ENCODE measurements around the gene GABRD. TPM values are rescaled to one million over a fixed set of nuclear protein-coding genes. Genes with fewer than 3 reads are reported as not detected.

The GABRD gene
- total and polyA plus RNA-seq, 10 of the 15 experiments (the other 5 are each of a cell fraction or from before 2014, with no cell fraction given) = not detected

DNA sequence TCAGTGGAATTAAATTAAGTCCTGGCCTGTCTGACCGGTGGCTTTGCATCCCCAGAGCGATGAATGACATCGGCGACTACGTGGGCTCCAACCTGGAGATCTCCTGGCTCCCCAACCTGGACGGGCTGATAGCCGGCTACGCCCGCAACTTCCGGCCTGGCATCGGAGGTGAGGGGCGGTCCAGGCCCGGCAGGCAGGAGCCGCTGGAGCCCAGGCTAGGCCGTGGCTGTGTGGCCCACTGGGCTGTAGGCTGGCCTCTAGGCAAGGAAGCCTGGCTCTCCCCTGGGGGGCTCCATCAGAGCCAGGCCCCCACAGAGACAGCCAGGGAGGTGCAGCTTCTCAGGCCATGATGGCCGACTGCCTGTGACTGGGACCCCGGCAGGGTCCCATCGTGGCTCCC lies 5.7 kb downstream of the GABRD start (continued):
- no peak for TF ChIP-seq ZNF384 (IDR thresholded peaks at IDR 0.05; ENCODE audit: borderline replicate concordance, low read depth, low read length)

DNA sequence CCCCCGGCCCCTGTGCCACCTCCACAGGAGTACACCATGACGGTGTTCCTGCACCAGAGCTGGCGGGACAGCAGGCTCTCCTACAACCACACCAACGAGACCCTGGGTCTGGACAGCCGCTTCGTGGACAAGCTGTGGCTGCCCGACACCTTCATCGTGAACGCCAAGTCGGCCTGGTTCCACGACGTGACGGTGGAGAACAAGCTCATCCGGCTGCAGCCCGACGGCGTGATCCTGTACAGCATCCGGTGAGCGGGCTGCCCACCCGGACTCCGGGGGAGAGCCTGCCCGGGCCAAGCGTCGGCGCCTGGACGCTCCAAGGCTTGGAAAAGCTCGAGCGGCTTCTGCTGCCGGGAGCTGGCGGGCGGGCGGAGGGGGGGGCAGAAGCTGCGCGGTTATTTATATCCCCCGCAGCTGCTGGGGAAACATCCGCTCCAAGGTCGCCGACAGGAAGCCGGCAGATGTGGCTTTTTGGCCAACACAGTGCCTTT lies 6.4 kb downstream of the GABRD start:
- H3K4me3 ChIP-seq = no peak overlapping the region
- no peak for DNase-seq (ENCODE audit: low read depth, low spot score)

More for the DNA sequence above, 6.4 kb downstream of the GABRD start:
- no peak for TF ChIP-seq HCFC1 (IDR thresholded peaks at IDR 0.05; ENCODE audit: low read length)
- no peak for TF ChIP-seq ZNF384 (IDR thresholded peaks at IDR 0.05; ENCODE audit: borderline replicate concordance, low read depth, low read length)
- TF ChIP-seq, protein P1, sequence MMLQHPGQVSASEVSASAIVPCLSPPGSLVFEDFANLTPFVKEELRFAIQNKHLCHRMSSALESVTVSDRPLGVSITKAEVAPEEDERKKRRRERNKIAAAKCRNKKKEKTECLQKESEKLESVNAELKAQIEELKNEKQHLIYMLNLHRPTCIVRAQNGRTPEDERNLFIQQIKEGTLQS (IDR thresholded peaks at IDR 0.05; ENCODE audit: borderline replicate concordance, extremely low read depth, low read depth, low read length) = no peak
- TF ChIP-seq, protein P2, sequence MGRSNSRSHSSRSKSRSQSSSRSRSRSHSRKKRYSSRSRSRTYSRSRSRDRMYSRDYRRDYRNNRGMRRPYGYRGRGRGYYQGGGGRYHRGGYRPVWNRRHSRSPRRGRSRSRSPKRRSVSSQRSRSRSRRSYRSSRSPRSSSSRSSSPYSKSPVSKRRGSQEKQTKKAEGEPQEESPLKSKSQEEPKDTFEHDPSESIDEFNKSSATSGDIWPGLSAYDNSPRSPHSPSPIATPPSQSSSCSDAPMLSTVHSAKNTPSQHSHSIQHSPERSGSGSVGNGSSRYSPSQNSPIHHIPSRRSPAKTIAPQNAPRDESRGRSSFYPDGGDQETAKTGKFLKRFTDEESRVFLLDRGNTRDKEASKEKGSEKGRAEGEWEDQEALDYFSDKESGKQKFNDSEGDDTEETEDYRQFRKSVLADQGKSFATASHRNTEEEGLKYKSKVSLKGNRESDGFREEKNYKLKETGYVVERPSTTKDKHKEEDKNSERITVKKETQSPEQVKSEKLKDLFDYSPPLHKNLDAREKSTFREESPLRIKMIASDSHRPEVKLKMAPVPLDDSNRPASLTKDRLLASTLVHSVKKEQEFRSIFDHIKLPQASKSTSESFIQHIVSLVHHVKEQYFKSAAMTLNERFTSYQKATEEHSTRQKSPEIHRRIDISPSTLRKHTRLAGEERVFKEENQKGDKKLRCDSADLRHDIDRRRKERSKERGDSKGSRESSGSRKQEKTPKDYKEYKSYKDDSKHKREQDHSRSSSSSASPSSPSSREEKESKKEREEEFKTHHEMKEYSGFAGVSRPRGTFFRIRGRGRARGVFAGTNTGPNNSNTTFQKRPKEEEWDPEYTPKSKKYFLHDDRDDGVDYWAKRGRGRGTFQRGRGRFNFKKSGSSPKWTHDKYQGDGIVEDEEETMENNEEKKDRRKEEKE (IDR thresholded peaks at IDR 0.05) = no peak
- TF ChIP-seq MTA2 (IDR thresholded peaks at IDR 0.05; ENCODE audit: low read depth) = no peak
- TF ChIP-seq, protein P3, sequence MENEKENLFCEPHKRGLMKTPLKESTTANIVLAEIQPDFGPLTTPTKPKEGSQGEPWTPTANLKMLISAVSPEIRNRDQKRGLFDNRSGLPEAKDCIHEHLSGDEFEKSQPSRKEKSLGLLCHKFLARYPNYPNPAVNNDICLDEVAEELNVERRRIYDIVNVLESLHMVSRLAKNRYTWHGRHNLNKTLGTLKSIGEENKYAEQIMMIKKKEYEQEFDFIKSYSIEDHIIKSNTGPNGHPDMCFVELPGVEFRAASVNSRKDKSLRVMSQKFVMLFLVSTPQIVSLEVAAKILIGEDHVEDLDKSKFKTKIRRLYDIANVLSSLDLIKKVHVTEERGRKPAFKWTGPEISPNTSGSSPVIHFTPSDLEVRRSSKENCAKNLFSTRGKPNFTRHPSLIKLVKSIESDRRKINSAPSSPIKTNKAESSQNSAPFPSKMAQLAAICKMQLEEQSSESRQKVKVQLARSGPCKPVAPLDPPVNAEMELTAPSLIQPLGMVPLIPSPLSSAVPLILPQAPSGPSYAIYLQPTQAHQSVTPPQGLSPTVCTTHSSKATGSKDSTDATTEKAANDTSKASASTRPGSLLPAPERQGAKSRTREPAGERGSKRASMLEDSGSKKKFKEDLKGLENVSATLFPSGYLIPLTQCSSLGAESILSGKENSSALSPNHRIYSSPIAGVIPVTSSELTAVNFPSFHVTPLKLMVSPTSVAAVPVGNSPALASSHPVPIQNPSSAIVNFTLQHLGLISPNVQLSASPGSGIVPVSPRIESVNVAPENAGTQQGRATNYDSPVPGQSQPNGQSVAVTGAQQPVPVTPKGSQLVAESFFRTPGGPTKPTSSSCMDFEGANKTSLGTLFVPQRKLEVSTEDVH (IDR thresholded peaks at IDR 0.05; ENCODE audit: low read depth, partially characterized antibody) = no peak
- TF ChIP-seq ZSCAN29 (IDR thresholded peaks at IDR 0.05) = no peak
- no peak overlapping the region for H3K27ac ChIP-seq (ENCODE audit: control insufficient read depth, insufficient read depth)
- intact Hi-C loops (cut with micrococcal nuclease; ENCODE audit: unreplicated experiment) (no loop called here), in situ Hi-C loops (cut with MboI) (no loop called here)
- BruUV-seq (replicated peaks) = no TSS peak
- H3K27me3 ChIP-seq (replicated peaks in 1 of 2; ENCODE audit: control insufficient read depth in 2 of 2, insufficient read depth in 2 of 2, low read length in 1 of 2) = no peaks in the 10 kb centered on the region; a peak in 1 of 4 replicates
- no peak overlapping the region for H3K9ac ChIP-seq (ENCODE audit: control insufficient read depth, insufficient read depth, low read length)
- ChIA-PET POLR2A (no interaction called here), CTCF (no interaction called here), RAD21 (ENCODE audit: unreplicated experiment) (no interaction called here), SMC1A (ENCODE audit: uncharacterized antibody, unreplicated experiment) (no interaction called here)
- no peak overlapping the region for H3K4me2 ChIP-seq (ENCODE audit: control insufficient read depth, insufficient read depth)
- no peaks in the 10 kb centered on the region for H4K20me1 ChIP-seq (ENCODE audit: control insufficient read depth, insufficient read depth)
- no peak overlapping the region for H2AFZ ChIP-seq (ENCODE audit: control insufficient read depth, low read depth, low read length)
- H3K9me3 ChIP-seq (replicated peaks; ENCODE audit: control insufficient read depth, insufficient read depth, low read length) = no peaks in the 10 kb centered on the region
- H3K4me1 ChIP-seq (ENCODE audit: control insufficient read depth, insufficient read depth, low read length) = no peaks in the 10 kb centered on the region
- ATAC-seq = no peak
- 50% methylated on average over 28 of the region's 39 CpGs for WGBS (ENCODE audit: insufficient coverage, insufficient replicate concordance, low lambda C conversion rate, missing lambda C conversion rate)
- FAIRE-seq = no peak
- H3K36me3 ChIP-seq (ENCODE audit: control insufficient read depth in 2 of 2, insufficient read depth in 2 of 2, low read length in 1 of 2) = no peaks in the 10 kb centered on the region
- H3K79me2 ChIP-seq (ENCODE audit: control insufficient read depth, insufficient read depth, low read length) = no peaks in the 10 kb centered on the region

All from GM12878 (cell line).